Testis (tissue), 2 donors: ENCODE results near the gene DNAH17.

Experiments
- CTCF ChIP-seq, 3 experiments: fragments of 450-650 bp in 2 of 3; fragments of 200-600 bp in 1 of 3; sonication (generic) in 1 of 3; IDR thresholded peaks; one replicate each; pipeline ENCODE4 v1.5.1; 2016 to 2019; ENCODE audit warnings: antibody characterized with exemption in 3 of 3, mild to moderate bottlenecking in 2 of 3, moderate library complexity in 1 of 3
- POLR2A ChIP-seq: fragments of 450-650 bp; IDR thresholded peaks from one replicate; pipeline ENCODE4 v1.6.1; 2017; ENCODE audit warnings: antibody characterized with exemption, mild to moderate bottlenecking, moderate library complexity

GRCh38 chr17:78506454-78507309 lies 70.5 kb downstream of the DNAH17 start:
- TF ChIP-seq CTCF (IDR thresholded peaks at IDR 0.05), result no peak
- TF ChIP-seq POLR2A, result no peak
